Upper lobe of left lung (tissue), 4 donors: ENCODE measurements around the gene MRPL4.

Experiments used
- POLR2A ChIP-seq, 4 donors: fragments of 450-650 bp; IDR thresholded peaks; one replicate each; pipeline ENCODE4 v1.5.1; 2016 to 2017; ENCODE audit warnings: antibody characterized with exemption in 4 of 4, mild to moderate bottlenecking in 2 of 4
- TF ChIP-seq, protein P1 (sequence below), 6 experiments: fragments of 450-650 bp in 4 of 6; fragments of 200-600 bp in 2 of 6; sonication (generic) in 2 of 6; IDR thresholded peaks; one replicate each; pipeline ENCODE4 v1.5.1; 2016 to 2019; ENCODE audit warnings: antibody characterized with exemption in 6 of 6

- TF ChIP-seq, protein P1, sequence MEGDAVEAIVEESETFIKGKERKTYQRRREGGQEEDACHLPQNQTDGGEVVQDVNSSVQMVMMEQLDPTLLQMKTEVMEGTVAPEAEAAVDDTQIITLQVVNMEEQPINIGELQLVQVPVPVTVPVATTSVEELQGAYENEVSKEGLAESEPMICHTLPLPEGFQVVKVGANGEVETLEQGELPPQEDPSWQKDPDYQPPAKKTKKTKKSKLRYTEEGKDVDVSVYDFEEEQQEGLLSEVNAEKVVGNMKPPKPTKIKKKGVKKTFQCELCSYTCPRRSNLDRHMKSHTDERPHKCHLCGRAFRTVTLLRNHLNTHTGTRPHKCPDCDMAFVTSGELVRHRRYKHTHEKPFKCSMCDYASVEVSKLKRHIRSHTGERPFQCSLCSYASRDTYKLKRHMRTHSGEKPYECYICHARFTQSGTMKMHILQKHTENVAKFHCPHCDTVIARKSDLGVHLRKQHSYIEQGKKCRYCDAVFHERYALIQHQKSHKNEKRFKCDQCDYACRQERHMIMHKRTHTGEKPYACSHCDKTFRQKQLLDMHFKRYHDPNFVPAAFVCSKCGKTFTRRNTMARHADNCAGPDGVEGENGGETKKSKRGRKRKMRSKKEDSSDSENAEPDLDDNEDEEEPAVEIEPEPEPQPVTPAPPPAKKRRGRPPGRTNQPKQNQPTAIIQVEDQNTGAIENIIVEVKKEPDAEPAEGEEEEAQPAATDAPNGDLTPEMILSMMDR (IDR thresholded peaks at IDR 0.05): no peak
- TF ChIP-seq POLR2A (IDR thresholded peaks at IDR 0.05): no peak
Measured at GRCh38 chr19:10220695-10221094, 31.3 kb upstream of the MRPL4 start.
